Measurements from ENCODE around the gene TRIM71. TPM values are rescaled to one million over a fixed set of nuclear protein-coding genes. Genes with fewer than 3 reads are reported as not detected.

TRIM71 gene
- total RNA-seq, 1 experiment from 2014 or later, result 0.18 TPM

DNA sequence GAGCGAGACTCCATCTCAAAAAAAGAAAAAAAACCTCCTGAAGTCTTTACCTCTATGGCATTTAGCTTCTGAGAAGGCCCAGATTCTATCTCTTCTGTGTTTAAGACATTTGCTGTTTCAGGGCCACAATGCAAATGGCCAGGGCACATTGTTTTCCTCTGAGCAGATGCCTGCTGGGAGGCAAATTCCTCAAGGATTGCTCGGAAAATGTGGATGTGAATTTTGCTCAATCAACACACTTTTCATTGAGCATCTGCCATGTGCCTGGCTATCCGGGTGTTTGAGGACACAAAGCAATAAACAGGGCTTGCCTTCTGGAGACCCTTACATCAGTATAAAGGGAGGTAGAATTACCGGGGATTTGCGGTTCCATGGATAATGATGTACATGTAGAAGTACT lies 20.0 kb downstream of the TRIM71 start:
- Histone ChIP-seq H3K4me1 (ENCODE audit: control insufficient read depth, insufficient read depth, low read length) (no peaks in the 10 kb centered on the region), H3K27me3 (ENCODE audit: control insufficient read depth, insufficient read depth, low read length) (peaks cover 11% of the 10 kb centered on the region), H3K27ac (ENCODE audit: low read length) (no peak overlapping the region), H3K9me3 (ENCODE audit: control insufficient read depth, insufficient read depth, low read depth, low read length) (no peaks in the 10 kb centered on the region), H3K36me3 (ENCODE audit: control insufficient read depth, insufficient read depth, low read length) (no peaks in the 10 kb centered on the region), H3K4me3 (ENCODE audit: low read depth in 2 of 2, low read length in 2 of 2) (no peak overlapping the region)
- ChIA-PET CTCF (no interaction called here), POLR2A (no interaction called here)
- no peak for TF ChIP-seq TCF7L2 (IDR thresholded peaks at IDR 0.05; ENCODE audit: low read depth, low read length)
- TF ChIP-seq SIN3A (IDR thresholded peaks at IDR 0.05; ENCODE audit: borderline replicate concordance, insufficient read depth, low read depth, low read length), result no peak
- TF ChIP-seq, protein P1, sequence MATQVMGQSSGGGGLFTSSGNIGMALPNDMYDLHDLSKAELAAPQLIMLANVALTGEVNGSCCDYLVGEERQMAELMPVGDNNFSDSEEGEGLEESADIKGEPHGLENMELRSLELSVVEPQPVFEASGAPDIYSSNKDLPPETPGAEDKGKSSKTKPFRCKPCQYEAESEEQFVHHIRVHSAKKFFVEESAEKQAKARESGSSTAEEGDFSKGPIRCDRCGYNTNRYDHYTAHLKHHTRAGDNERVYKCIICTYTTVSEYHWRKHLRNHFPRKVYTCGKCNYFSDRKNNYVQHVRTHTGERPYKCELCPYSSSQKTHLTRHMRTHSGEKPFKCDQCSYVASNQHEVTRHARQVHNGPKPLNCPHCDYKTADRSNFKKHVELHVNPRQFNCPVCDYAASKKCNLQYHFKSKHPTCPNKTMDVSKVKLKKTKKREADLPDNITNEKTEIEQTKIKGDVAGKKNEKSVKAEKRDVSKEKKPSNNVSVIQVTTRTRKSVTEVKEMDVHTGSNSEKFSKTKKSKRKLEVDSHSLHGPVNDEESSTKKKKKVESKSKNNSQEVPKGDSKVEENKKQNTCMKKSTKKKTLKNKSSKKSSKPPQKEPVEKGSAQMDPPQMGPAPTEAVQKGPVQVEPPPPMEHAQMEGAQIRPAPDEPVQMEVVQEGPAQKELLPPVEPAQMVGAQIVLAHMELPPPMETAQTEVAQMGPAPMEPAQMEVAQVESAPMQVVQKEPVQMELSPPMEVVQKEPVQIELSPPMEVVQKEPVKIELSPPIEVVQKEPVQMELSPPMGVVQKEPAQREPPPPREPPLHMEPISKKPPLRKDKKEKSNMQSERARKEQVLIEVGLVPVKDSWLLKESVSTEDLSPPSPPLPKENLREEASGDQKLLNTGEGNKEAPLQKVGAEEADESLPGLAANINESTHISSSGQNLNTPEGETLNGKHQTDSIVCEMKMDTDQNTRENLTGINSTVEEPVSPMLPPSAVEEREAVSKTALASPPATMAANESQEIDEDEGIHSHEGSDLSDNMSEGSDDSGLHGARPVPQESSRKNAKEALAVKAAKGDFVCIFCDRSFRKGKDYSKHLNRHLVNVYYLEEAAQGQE (IDR thresholded peaks at IDR 0.05; ENCODE audit: insufficient read depth in 1 of 2, low read depth in 2 of 2, low read length in 1 of 2), result no peak
- no peak for TF ChIP-seq POLR2AphosphoS5 (IDR thresholded peaks at IDR 0.05; ENCODE audit: low read depth, low read length)
- TF ChIP-seq, protein P2, sequence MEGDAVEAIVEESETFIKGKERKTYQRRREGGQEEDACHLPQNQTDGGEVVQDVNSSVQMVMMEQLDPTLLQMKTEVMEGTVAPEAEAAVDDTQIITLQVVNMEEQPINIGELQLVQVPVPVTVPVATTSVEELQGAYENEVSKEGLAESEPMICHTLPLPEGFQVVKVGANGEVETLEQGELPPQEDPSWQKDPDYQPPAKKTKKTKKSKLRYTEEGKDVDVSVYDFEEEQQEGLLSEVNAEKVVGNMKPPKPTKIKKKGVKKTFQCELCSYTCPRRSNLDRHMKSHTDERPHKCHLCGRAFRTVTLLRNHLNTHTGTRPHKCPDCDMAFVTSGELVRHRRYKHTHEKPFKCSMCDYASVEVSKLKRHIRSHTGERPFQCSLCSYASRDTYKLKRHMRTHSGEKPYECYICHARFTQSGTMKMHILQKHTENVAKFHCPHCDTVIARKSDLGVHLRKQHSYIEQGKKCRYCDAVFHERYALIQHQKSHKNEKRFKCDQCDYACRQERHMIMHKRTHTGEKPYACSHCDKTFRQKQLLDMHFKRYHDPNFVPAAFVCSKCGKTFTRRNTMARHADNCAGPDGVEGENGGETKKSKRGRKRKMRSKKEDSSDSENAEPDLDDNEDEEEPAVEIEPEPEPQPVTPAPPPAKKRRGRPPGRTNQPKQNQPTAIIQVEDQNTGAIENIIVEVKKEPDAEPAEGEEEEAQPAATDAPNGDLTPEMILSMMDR (IDR thresholded peaks at IDR 0.05), result no peak
- DNase-seq (ENCODE audit: low read depth, low spot score) (no peak), ATAC-seq (no peak)
- no TSS peak for BruUV-seq (replicated peaks)
- intact Hi-C loops (cut with micrococcal nuclease; ENCODE audit: unreplicated experiment), result no loop called here
- in situ Hi-C loops (cut with HindIII; ENCODE audit: low pct_unique_long_range_greater_than_20kb, low sequenced_read_pairs), result no loop called here

DNA sequence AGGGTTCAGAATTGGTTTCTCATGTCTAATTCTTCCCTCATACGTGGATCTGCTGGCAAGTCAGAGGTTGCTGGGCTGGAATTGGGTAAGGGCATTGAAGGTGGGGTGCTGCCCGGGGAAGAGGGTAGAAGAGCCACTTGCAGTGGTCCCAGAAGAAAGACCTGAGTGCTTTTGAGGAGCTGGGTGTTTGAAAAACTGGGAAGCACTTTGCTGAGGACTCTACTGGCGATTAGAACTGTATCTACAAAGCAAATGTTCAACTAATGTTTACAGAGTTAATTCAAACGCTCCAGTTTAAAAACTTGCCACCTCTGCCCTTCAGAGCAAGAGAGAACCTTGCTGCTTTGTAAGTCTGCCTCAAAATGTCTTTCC lies 21.9 kb downstream of the TRIM71 start:
- Histone ChIP-seq H3K4me1 (ENCODE audit: control insufficient read depth, insufficient read depth, low read length) (no peaks in the 10 kb centered on the region), H3K27me3 (ENCODE audit: control insufficient read depth, insufficient read depth, low read length) (peaks cover 3% of the 10 kb centered on the region), H3K27ac (ENCODE audit: low read length) (no peak overlapping the region), H3K9me3 (ENCODE audit: control insufficient read depth, insufficient read depth, low read depth, low read length) (no peaks in the 10 kb centered on the region), H3K4me3 (ENCODE audit: low read depth in 2 of 2, low read length in 2 of 2) (no peak overlapping the region), H3K36me3 (ENCODE audit: control insufficient read depth, insufficient read depth, low read length) (no peaks in the 10 kb centered on the region)
- ChIA-PET CTCF (no interaction called here), POLR2A (no interaction called here)
- intact Hi-C loops (cut with micrococcal nuclease; ENCODE audit: unreplicated experiment), result no loop called here
- ATAC-seq (no peak), DNase-seq (ENCODE audit: low read depth, low spot score) (no peak)
- in situ Hi-C loops (cut with HindIII; ENCODE audit: low pct_unique_long_range_greater_than_20kb, low sequenced_read_pairs), result no loop called here
- TF ChIP-seq TCF7L2 (IDR thresholded peaks at IDR 0.05; ENCODE audit: low read depth, low read length) (no peak), POLR2AphosphoS5 (IDR thresholded peaks at IDR 0.05; ENCODE audit: low read depth, low read length) (no peak), SIN3A (IDR thresholded peaks at IDR 0.05; ENCODE audit: borderline replicate concordance, insufficient read depth, low read depth, low read length) (no peak)
- TF ChIP-seq, protein P2 (IDR thresholded peaks at IDR 0.05), result no peak
- TF ChIP-seq, protein P1 (IDR thresholded peaks at IDR 0.05; ENCODE audit: insufficient read depth in 1 of 2, low read depth in 2 of 2, low read length in 1 of 2), result no peak
- no TSS peak for BruUV-seq (replicated peaks)

All from Panc1 (cell line).